Stimulated activated CD4-positive, alpha-beta T cell treated with anti-CD3 and anti-CD28 coated beads, Interleukin-1b, Interleukin-23, amount 100 ng/mL, for 1 hour (primary cell): ENCODE measurements around the gene UCN3.
"Not testable (repeated sequence)": the region's sequence is repeated elsewhere in the genome, so short reads cannot be mapped to it uniquely, and the experiment has no call there.

Experiments used
- DNase-seq, 2 donors: peaks; one replicate each; pipeline ENCODE4 v3.0.0-alpha.2; 2020; ENCODE audit warnings: low read depth in 2 of 2

Gene UCN3

DNA sequence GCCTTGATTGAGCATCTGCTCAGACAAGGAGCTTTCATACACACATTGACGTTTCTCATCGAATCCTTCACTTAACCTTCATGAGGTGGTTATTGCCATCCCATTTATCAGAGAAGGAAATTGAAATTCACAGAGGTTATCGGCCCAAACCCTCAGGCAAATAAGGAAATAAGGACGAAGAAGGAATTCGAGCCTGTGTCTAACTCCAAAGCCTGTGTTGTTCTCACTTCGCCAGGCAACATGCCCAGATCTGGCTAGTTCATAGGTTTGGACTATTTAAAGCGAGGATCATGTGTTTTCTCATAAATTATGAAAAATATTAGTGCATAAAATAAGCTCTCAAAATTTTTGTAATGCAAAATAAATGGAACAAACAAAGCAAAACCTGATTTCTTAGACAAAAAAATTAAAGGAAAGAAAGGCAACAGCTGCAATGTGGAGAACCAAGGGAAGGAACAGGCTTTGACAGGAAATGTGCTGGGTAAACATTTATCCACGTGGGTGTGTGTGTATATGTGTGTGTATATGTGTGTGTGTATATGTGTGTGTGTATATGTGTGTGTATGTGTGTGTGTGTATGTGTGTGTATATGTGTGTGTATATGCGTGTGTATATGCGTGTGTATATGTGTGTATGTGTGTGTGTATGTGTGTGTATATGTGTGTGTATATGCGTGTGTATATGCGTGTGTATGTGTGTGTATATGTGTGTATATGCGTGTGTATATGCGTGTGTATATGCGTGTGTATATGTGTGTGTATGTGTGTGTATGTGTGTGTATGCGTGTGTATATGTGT lies 4.8 kb downstream of the UCN3 start:
- no peak for DNase-seq

DNA sequence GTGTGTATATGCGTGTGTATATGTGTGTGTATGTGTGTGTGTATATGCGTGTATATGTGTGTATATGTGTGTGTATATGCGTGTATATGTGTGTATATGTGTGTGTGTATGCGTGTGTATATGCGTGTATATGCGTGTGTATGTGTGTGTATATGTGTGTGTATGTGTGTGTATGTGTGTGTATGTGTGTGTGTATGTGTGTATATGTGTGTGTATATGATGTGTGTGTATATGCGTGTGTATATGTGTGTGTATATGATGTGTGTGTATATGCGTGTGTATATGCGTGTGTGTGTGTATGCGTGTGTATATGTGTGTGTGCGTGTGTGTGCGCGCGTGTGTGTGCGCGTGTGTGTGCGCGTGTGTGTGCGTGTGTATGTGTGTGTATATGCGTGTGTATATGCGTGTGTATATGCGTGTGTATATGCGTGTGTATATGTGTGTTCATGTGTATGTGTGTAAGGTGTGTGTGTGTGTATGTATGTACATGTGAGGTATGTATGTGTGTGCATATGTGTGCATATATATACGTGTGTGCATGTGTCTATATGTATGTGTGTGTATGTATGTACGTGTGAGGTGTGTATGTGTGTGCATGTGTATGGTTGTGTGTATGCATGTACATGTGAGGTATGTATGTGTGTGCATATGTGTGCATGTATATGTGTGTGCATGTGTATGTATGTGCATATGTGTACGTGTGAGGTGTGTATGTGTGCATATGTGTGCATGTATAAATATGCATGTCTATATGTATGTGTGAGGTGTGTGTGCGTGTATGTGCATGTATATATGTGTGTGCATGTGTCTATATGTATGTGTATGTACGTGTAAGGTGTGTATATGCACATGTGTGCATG lies 6.0 kb downstream of the UCN3 start:
- no peak for DNase-seq

DNA sequence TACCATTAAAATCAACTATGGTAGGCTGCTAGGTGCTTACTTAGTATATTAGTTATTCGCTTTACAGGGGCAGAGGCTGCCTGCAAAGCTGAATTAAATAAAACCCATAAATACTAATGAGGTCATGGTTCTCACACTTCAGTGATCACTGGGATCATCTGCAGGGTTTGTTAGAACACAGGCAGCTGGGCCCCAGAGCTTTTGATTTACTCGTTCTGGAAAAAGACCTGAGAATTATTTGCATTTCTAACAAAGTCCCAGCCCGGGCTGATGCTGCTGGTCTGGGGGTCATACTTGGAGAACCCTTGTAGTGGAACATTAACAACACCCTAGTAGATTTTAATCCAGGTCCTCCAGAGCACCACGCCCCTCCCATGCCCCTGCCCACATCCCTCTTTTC lies 8.5 kb downstream of the UCN3 start:
- DNase-seq: no peak

DNA sequence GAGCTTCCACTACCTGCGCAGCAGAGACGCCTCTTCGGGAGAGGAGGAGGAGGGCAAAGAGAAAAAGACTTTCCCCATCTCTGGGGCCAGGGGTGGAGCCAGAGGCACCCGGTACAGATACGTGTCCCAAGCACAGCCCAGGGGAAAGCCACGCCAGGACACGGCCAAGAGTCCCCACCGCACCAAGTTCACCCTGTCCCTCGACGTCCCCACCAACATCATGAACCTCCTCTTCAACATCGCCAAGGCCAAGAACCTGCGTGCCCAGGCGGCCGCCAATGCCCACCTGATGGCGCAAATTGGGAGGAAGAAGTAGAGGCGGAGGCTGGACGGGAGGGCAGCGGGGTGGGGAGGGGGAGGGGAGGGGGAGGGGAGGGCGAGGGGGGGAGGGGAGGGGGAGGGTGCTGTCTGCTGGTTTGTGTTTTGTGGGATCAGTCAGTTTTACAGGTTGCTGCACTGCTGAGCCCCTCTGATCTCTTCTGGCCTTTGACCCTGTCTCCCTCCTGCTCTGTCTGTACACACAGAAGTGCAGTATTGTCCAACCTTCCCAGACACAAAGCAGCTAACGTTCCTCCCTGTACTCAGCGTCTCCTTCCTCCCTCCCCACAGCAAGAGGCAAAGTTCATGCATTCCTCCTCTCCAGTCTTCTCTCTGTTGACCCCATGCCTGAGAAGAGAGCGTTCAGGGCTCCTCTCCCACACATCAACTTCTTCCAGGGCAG lies 9.3 kb downstream of the UCN3 start:
- no peak for DNase-seq

DNA sequence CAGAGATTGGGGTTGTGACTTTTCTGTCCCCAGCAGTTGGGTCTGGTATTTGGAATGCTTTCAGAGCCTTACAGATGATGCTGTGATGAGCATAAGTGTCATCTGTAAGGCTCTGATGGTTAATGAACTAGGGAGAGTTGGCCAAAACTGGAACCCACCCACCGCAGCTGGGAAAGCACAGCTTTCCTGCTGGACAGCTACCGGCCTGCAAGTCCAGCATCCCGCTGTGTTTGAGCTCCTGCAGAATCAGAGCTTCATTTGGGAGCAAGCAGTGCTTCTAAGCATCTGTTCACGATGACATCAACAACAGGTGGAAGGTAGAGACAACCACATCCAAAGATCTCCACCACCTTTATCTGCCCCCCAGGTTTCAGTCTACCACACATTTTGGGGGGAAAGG lies 11.7 kb downstream of the UCN3 start:
- no peak for DNase-seq

DNA sequence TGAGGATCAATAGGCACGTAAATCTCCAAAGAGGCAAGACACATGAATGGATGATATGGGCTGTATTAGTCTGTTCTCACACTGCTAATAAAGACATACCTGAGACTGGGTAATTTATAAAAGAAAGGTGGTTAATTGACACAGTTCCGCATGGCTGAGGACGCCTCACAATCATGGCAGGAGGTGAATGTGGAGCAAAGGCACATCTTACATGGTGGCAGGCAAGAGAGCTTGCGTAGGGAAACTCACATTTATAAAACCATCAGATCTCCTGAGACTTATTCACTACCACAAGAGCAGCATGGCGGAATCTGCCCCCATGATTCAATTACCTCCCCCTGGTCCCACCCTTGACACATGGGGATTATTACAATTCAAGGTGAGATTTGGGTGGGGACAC lies 14.4 kb downstream of the UCN3 start:
- not testable (repeated sequence) for DNase-seq

DNA sequence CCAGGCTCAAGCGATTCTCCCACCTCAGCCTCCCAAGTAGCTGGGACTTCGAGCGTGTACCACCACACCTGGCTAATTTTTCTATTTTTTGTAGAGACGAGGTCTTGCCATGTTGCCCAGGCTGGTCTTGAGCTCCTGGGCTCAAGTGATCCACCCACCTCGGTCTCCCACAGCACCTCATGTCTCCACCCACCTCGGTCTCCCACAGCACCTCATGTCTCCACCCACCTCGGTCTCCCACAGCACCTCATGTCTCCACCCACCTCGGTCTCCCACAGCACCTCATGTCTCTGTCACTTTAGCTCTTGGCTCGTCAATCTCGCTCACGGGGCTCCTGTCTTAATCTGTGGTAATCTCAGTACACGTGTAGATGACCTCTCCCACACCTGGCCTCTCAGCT lies 15.6 kb downstream of the UCN3 start:
- DNase-seq: not testable (repeated sequence)

DNA sequence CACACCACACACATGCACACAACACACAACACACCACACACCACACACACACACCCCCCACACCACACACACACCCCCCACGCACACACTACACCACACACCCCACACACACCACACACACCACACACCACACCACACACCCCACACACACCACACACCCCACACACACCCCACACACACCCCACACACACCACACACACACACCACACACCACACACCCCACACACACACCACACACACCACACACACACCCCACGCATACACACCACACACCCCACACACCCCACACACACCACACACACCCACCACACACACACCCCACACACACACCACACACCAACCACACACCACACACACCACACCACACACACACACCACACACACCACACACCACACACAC lies 16.4 kb downstream of the UCN3 start:
- DNase-seq: no peak

DNA sequence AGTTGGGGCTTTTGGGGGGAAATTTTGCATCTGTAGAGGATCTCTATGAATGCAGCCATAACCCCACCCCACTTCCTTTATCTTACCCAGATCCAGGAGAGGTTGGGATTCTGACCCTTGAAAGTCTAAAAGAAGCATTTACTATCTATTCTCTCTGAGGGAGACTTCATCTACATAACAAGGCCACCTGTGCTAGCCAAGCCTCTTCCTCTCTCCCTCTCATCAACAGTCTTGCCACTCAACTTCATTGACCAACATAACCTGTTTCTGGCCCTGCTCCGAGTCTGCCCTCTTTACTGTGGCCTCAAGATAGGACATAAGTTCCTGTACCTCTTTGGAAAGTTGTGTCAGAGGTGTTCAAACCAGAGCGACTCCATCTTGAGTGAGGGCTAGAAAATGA lies 20.5 kb downstream of the UCN3 start:
- DNase-seq: no peak

DNA sequence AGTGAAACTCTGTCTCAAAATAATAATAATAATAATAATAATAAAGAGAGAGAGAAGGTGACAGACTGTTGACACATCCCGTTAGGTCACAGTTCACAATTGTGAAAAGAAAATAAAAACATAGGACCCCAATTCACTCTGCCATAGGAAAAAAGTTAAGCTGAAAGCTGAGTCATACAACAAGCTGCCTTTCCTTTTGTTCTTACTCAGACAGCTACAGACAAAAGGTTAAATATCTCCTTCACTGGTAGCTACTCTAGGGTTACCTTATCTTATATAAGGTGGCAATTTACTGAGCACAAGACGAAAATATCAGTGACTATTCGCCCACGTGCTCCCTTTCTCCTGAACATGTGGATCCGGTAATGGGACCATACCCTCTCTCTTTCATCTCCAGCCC lies 22.4 kb downstream of the UCN3 start:
- DNase-seq: no peak

DNA sequence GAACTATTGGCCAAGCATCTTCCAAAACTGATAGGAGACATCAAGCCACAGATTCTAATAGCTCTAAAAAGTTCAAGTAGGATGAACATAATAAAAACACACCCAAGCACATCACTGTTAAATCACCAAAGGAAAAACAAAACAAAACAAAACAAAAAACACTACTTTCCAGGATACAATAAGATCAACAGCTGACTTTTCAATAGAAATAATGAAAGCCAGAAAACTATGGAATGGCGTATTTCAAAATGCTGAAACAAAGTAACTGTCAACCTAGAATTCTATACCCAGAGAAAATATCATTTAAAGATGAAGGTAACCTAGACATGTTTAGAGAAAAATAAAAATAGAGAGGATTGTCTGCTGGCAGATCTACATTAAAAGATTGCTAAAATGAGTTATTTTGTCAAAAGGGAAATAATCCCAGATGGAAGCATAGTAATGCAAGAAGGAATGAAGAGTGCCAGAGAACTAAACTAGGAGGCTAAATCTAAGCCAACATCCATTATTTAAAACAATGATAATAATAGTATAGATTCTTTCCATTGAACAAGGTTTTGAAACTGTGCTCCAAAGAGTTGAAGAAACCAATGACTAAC lies 25.9 kb downstream of the UCN3 start:
- no peak for DNase-seq

DNA sequence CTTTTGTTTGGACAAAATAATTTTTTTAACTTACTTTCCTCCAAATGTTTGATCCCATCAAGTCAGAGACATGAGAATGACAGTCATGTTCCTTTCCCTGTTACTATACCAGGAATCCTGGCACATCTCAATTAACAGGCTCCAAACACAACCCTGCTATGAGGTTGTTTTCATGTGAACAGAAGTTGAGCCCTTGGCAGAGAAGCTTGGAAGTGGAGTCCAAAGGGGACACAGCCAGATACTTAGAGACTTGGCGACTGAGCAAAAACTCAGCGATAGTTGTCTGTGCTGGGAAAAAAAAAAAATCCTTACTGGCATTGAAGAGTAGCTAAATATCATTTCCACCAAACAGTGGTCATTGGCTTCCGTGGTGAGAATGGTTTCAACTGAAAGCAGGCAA lies 27.0 kb downstream of the UCN3 start:
- DNase-seq: no peak

DNA sequence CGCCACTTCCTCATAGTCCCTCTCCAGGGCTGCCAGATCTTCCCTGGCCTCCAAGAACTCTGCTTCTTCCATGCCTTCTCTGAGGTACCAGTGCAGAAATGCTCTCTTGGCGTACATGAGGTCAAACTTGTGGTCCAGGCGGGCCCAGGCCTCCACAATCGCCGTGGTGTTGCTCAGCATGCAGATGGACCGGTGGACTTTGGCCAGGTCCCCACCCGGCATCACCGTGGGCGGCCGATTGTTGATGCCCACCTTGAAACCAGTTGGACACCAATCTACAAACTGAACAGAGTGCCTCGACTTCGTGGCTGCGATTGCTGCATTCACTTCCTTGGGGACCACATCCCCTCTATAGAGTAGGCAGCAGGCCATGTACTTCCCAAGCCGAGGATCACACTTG lies 28.8 kb downstream of the UCN3 start:
- no peak for DNase-seq

DNA sequence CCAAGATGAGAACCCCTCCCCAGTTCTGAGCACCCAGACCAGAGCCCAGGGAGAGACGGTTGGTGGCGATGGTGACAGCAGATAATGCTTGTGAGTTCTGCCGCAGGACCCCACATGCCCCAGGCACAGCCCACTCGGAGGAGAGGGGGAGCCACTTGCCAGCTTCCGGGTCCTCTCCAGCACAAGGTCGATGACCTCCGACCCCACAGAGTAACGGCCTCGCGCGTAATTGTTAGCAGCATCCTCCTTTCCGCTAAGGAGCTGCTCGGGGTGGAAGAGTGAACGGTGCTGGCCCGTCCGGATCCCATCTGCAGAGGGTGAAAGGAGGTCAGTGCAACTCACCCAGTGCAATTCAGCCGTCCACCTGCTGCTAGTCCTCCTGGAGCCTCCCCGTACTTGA lies 30.4 kb downstream of the UCN3 start:
- DNase-seq: no peak

DNA sequence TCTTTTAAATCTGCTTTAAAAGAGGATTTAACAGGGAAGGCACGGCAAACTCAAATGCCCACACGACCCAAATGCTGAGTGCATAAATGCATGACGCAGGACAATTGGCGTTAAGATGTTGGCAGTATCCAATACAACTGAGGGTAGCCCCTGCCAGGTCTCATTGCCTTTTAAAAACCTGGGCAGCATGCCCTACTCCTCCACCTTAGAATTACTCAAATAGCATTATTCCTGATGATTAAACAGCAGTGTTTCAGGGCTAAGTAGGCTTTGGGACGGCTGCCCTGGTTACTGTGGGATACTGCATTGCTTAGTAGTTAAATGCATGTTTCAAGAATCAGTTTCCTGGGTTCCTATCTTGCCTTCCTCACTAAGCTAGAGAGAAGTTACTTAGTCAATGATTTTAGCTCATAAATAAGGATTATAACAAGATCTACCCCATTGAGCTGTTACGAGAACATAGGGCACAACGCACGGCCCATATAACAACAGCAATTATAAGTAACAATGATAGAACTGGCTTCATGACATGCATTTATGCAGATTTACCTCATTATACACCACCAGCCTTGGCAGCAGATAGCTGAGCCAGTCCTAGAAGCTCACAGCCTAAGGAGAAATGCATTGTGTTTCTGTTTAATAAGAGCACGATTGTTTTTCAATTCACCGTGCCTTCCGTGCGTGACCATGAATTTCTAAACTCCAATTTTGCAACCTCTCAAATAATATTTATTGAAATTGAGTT lies 32.0 kb downstream of the UCN3 start:
- no peak for DNase-seq

DNA sequence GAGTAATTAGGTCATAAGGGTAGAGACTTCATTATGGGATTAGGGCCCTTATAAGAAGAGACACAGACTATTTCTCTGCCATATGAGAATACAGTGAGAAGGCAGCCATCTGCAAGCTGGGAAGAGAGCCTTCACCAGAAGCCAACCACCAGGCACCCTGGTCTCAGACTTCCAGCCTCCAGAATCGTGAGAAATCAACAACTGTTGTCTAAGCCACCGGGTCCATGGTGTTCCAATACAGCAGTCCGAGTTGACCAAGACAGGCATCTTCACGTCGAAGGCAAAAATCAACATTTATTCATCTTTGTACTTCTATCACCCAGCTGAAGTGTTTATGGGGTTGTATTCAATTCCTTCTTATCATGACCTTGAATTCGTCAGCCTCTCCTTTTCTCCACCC lies 34.6 kb downstream of the UCN3 start:
- DNase-seq: no peak

DNA sequence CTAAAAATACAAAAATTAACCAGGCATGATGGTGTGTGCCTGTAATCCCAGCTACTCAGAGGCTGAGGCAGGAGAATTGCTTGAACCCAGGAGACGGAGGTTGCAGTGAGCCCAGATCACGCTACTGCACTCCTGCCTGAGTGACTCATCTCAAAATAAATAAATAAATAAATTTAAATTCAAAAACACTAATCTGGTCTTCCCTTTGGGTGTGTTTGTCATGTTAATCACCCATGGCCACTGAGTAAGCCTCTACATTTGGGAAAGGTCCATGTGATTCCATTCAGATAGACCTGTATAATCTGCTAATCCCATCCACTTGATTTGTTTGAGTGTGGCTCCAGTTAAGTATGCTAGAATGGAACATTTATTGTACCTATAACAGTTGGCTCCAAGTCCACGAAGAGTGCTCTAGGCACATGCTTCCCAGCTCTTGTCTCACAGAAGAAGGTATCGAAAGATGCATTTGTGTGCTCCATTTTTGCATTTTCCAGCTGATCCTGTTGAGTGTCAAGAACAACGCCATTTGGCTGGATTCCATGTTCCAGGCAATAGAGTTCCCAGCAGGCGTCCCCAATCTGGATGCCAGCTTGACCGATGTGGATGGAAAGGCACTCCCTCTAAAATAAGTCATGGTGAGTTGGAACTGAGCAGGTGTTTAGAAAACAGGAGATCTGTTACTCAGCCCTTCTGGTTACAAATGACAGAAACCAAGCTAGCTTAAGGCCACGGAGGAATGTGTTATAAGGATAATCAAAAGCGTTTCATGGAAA lies 35.9 kb downstream of the UCN3 start:
- DNase-seq: no peak

DNA sequence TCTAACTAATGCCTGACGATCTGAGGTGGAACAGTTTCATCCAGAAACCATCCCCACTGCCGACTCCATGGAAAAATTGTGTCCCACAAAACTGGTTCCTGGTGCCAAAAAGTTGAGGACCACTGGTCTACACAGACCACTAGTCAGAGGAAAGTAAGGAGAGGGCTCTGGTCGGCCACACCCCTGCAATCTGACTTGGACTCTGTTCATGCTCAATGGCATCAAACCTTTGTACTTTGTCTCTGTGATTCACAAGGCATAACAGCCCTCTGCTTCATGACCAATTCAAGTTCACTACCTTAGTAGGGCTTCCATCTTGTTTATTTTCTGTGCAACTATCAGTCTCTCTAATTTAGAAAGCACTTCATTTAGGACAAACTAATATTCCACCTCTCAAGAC lies 38.0 kb downstream of the UCN3 start:
- DNase-seq: no peak

DNA sequence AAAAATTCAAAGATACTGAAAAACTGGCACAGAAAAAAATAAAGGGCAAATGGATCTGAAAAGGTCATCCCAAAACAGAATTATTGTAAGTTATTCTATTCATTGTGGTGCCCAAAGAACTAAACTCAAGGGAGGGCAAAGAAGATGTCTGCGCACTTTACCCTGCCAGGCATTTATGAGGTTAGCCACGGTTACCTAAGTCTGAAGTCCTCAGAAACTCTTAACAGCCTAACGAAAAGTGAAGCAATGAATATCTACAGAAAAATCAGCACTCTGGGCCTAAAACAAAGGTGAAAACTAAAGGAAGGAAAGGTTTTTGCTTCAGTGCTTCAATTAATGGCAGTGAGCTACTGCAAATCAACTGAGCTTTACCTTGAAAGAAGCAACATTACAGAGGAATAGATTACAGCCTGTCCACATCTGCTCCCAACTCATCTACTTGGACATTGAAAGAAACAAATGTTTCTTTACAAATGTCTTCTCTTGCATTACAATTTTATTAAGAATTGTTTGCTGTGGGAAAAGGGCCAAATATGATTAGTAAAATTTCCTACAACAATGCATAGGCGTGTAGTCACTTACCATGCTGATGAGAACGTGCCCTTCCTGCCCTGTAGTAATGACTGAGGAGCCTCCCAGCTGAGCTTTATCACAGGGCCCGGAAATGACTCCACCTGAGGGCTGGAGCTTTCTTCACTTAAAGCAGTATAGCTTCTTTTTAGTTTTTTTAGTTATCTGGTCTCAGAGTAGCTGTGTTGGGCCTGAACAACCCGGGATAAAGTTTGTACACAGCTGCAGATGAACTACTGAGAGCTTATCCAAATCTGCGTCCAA lies 39.7 kb downstream of the UCN3 start, which contains the start of gene TUBAL3:
TUBAL3 (minus strand) TSS at position 621 of the 834 bp plus-strand sequence; CDS start at position 585, 36 bp downstream.
- DNase-seq: no peak

DNA sequence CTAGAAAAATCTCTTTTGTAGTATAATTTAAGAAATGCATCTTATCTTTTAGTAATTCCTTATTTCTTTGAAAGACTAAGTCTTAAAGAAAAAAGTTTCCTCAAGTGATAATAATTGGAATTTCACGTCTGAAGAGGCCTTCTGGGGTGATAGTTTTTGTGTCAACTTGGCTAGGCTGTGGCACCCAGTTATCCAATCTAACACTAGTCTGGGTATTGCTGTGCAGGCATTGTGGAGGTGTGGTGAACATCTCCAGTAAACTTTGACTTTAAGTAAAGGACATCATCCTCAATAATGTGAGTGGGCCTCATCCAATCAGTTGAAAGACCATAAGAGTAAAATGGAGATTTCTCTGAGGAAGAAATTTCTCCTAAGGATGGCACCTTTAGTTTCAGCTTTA lies 42.2 kb downstream of the UCN3 start:
- no peak for DNase-seq
